ENCODE data around the gene CC2D2B. TPM values are rescaled to one million over a fixed set of nuclear protein-coding genes. Genes with fewer than 3 reads are reported as not detected.

The CC2D2B gene
- total RNA-seq, 1 donor from 2014 or later = 0.77 TPM

- no peak for DNase-seq (ENCODE audit: low spot score, unreplicated experiment)
- no peak overlapping the region for H3K4me3 Mint-ChIP-seq (ENCODE audit: low read depth)
Measured at GRCh38 chr10:96073722-96074121, 165.9 kb downstream of the CC2D2B start.

GRCh38 chr10:96074776-96075175 is 167.0 kb downstream of the CC2D2B start:
- Mint-ChIP-seq H3K27me3 (no peaks in the 10 kb centered on the region), H3K4me1 (ENCODE audit: low read depth) (no peaks in the 10 kb centered on the region), H3K9me3 (ENCODE audit: low read depth) (no peaks in the 10 kb centered on the region), H3K4me3 (ENCODE audit: low read depth) (no peak overlapping the region), H3K36me3 (ENCODE audit: insufficient read depth) (no peaks in the 10 kb centered on the region), H3K27ac (no peak overlapping the region)
- no peak for TF ChIP-seq CTCF (IDR thresholded peaks at IDR 0.05; ENCODE audit: unreplicated experiment)
- DNase-seq (ENCODE audit: low spot score, unreplicated experiment) = no peak

More at GRCh38 chr10:96073722-96074121, 165.9 kb downstream of the CC2D2B start:
- no peak overlapping the region for H3K27ac Mint-ChIP-seq
- no peak for TF ChIP-seq CTCF (IDR thresholded peaks at IDR 0.05; ENCODE audit: unreplicated experiment)
- H3K27me3 Mint-ChIP-seq = no peaks in the 10 kb centered on the region
- H3K4me1 Mint-ChIP-seq (ENCODE audit: low read depth) = no peaks in the 10 kb centered on the region
- H3K36me3 Mint-ChIP-seq (ENCODE audit: insufficient read depth) = no peaks in the 10 kb centered on the region
- H3K9me3 Mint-ChIP-seq (ENCODE audit: low read depth) = no peaks in the 10 kb centered on the region

- no peak overlapping the region for H3K27ac Mint-ChIP-seq
- no peaks in the 10 kb centered on the region for H3K36me3 Mint-ChIP-seq (ENCODE audit: insufficient read depth)
- H3K9me3 Mint-ChIP-seq (ENCODE audit: low read depth) = no peaks in the 10 kb centered on the region
- H3K4me1 Mint-ChIP-seq (ENCODE audit: low read depth) = no peaks in the 10 kb centered on the region
- TF ChIP-seq CTCF (IDR thresholded peaks at IDR 0.05; ENCODE audit: unreplicated experiment) = no peak
- no peak for DNase-seq (ENCODE audit: low spot score, unreplicated experiment)
- no peaks in the 10 kb centered on the region for H3K27me3 Mint-ChIP-seq
- no peak overlapping the region for H3K4me3 Mint-ChIP-seq (ENCODE audit: low read depth)
Measured at GRCh38 chr10:96075977-96076376, 168.2 kb downstream of the CC2D2B start.

GRCh38 chr10:96077156-96077555 is 169.4 kb downstream of the CC2D2B start:
- no peaks in the 10 kb centered on the region for H3K9me3 Mint-ChIP-seq (ENCODE audit: low read depth)

GRCh38 chr10:96082153-96082552 is 174.4 kb downstream of the CC2D2B start:
- no peaks in the 10 kb centered on the region for H3K27me3 Mint-ChIP-seq
- DNase-seq (ENCODE audit: low spot score, unreplicated experiment) = no peak
- H3K4me1 Mint-ChIP-seq (ENCODE audit: low read depth) = no peaks in the 10 kb centered on the region
- no peaks in the 10 kb centered on the region for H3K36me3 Mint-ChIP-seq (ENCODE audit: insufficient read depth)
- no peaks in the 10 kb centered on the region for H3K9me3 Mint-ChIP-seq (ENCODE audit: low read depth)
- no peak for TF ChIP-seq CTCF (IDR thresholded peaks at IDR 0.05; ENCODE audit: unreplicated experiment)
- no peak overlapping the region for H3K4me3 Mint-ChIP-seq (ENCODE audit: low read depth)
- H3K27ac Mint-ChIP-seq = no peak overlapping the region

More at GRCh38 chr10:96077156-96077555, 169.4 kb downstream of the CC2D2B start:
- Mint-ChIP-seq H3K4me1 (ENCODE audit: low read depth) (no peaks in the 10 kb centered on the region), H3K36me3 (ENCODE audit: insufficient read depth) (no peaks in the 10 kb centered on the region), H3K4me3 (ENCODE audit: low read depth) (no peak overlapping the region), H3K27me3 (no peaks in the 10 kb centered on the region), H3K27ac (no peak overlapping the region)
- no peak for DNase-seq (ENCODE audit: low spot score, unreplicated experiment)
- no peak for TF ChIP-seq CTCF (IDR thresholded peaks at IDR 0.05; ENCODE audit: unreplicated experiment)

Small RNA genes within 50 kb of the gene (microRNA-seq; reads per million reads assigned to microRNA genes)
- not detected for gene MIR3157 (ENCODE audit: borderline number of aligned reads, unreplicated experiment)

Other genes with a start within 250 kb of the CC2D2B start
- 61.8 and 62.0 TPM in 2 replicates for gene TCTN3, start 214.0 kb upstream of the CC2D2B start, total RNA-seq
- 0.29 TPM in 1 of 2 replicates, not detected in the other for gene ENTPD1, start 151.8 kb upstream of the CC2D2B start, total RNA-seq
- gene CCNJ, start 135.6 kb downstream of the CC2D2B start, total RNA-seq = 45.8 and 46.6 TPM in 2 replicates
- gene ZNF518A, start 222.3 kb downstream of the CC2D2B start, total RNA-seq = 49.9 and 51.9 TPM in 2 replicates

All from progenitor cell of endocrine pancreas (in vitro differentiated cells).